GM12878 (cell line): ENCODE results near the gene LARP4. TPM values are rescaled to one million over a fixed set of nuclear protein-coding genes. Genes with fewer than 3 reads are reported as not detected.

ENCODE experiments used
- BCL11A ChIP-seq: IDR thresholded peaks from 2 replicates; pipeline ENCODE4 v1.6.1; 2011; ENCODE audit warnings: low read depth, low read length
- BHLHE40 ChIP-seq, 2 experiments: fragments of 450-650 bp in 1 of 2; IDR thresholded peaks; 2 replicates each; pipeline ENCODE4 v1.6.1; 2011 to 2017; ENCODE audit warnings: low read depth in 2 of 2, borderline replicate concordance in 1 of 2, improper control_type of control experiment in 1 of 2, low read length in 1 of 2, mild to moderate bottlenecking in 1 of 2
- BRCA1 ChIP-seq: IDR thresholded peaks from 2 replicates; pipeline ENCODE4 v1.6.1; 2011; ENCODE audit warnings: low read depth, low read length, improper control_type of control experiment
- ESRRA ChIP-seq: IDR thresholded peaks from 2 replicates; pipeline ENCODE4 v1.6.1; 2012; ENCODE audit warnings: mild to moderate bottlenecking, low read length, improper control_type of control experiment
- FOXK2 ChIP-seq: fragments of 450-650 bp; IDR thresholded peaks from 2 replicates; pipeline ENCODE4 v1.6.1; 2017; ENCODE audit warnings: mild to moderate bottlenecking, moderate library complexity
- HCFC1 ChIP-seq: fragments of 150-350 bp; IDR thresholded peaks from 2 replicates; pipeline ENCODE4 v1.6.1; 2014; ENCODE audit warnings: low read length
- MTA2 ChIP-seq: fragments of 450-650 bp; IDR thresholded peaks from 2 replicates; pipeline ENCODE4 v1.6.1; 2016; ENCODE audit warnings: low read depth, mild to moderate bottlenecking, moderate library complexity
- MYC ChIP-seq: IDR thresholded peaks from 2 replicates; pipeline ENCODE4 v1.6.1; 2011; ENCODE audit warnings: mild to moderate bottlenecking, low read length, moderate library complexity, inconsistent platforms; ENCODE audit not compliant: insufficient read depth, insufficient replicate concordance, insufficient read length, severe bottlenecking
- PAX5 ChIP-seq: IDR thresholded peaks from 2 replicates; pipeline ENCODE4 v1.6.1; 2011; ENCODE audit warnings: low read depth, low read length, borderline replicate concordance
- RAD21 ChIP-seq: IDR thresholded peaks from 2 replicates; pipeline ENCODE4 v1.6.1; 2011; ENCODE audit warnings: mild to moderate bottlenecking, low read depth, low read length, moderate library complexity; ENCODE audit not compliant: insufficient read depth
- RB1 ChIP-seq: fragments of 450-650 bp; formaldehyde crosslinking; IDR thresholded peaks from 2 replicates; pipeline ENCODE4 v1.6.1; 2017; ENCODE audit warnings: mild to moderate bottlenecking, borderline replicate concordance
- RFX5 ChIP-seq: IDR thresholded peaks from 2 replicates; pipeline ENCODE4 v1.6.1; 2011; ENCODE audit warnings: low read depth, low read length, improper control_type of control experiment
- SMAD1 ChIP-seq: fragments of 450-650 bp; IDR thresholded peaks from 2 replicates; pipeline ENCODE4 v1.6.1; 2018; ENCODE audit warnings: mild to moderate bottlenecking, low read depth; ENCODE audit not compliant: partially characterized antibody
- SMARCA5 ChIP-seq: fragments of 450-650 bp; IDR thresholded peaks from 2 replicates; pipeline ENCODE4 v1.6.1; 2017; ENCODE audit warnings: mild to moderate bottlenecking
- polyA plus RNA-seq, 11 experiments: library from polyadenylated mRNA; depleted of rRNA in 4 of 11; unstranded in 6 of 11; stranded (reverse) in 5 of 11; fragments of >200 nt; fragmentation: Nextera tagmentation in 4 of 11; fragmentation: Illumina TruSeq in 1 of 11; extraction: Ambion mirVana in 4 of 11; extraction: Trizol in 1 of 11; gene quantifications; 1 replicate in 1 of 11; 2 replicates in 10 of 11; pipeline versions ENCODE4 v1.2.1 to v1.2.3, GENCODE V29; 2011 to 2016; ENCODE audit warnings: inconsistent platforms in 2 of 11, missing spikeins in 2 of 11, low read depth in 1 of 11
- total RNA-seq, 4 experiments: library from RNA; depleted of rRNA in 3 of 4; stranded (reverse); fragments of >200 nt in 3 of 4; fragmentation: Illumina TruSeq in 1 of 4; extraction: Trizol in 1 of 4; gene quantifications; 2 replicates each; pipeline versions ENCODE4 v1.2.1 to v1.2.3, GENCODE V29; 2013 to 2021
- TF ChIP-seq, protein P1 (sequence below): IDR thresholded peaks from 2 replicates; pipeline ENCODE4 v1.6.1; 2012; ENCODE audit warnings: low read depth, low read length, improper control_type of control experiment
- TF ChIP-seq, protein P2 (sequence below): fragments of 450-650 bp; formaldehyde crosslinking; IDR thresholded peaks from 2 replicates; pipeline ENCODE4 v1.5.0; 2022; ENCODE audit warnings: mild to moderate bottlenecking, missing genetic modification characterization
- TF ChIP-seq, protein P3 (sequence below): fragments of 450-650 bp; IDR thresholded peaks from 2 replicates; pipeline ENCODE4 v1.6.1; 2017; ENCODE audit warnings: borderline replicate concordance
- TF ChIP-seq, protein P4 (sequence below): IDR thresholded peaks from 2 replicates; pipeline ENCODE4 v1.6.1; 2012; ENCODE audit warnings: improper control_type of control experiment, low read depth, low read length; ENCODE audit not compliant: insufficient replicate concordance

LARP4 gene
- total and polyA plus RNA-seq, 10 of the 15 experiments (the other 5 are each of a cell fraction or from before 2014, with no cell fraction given), result 24.1 to 72.6 (median 35.6) TPM

DNA sequence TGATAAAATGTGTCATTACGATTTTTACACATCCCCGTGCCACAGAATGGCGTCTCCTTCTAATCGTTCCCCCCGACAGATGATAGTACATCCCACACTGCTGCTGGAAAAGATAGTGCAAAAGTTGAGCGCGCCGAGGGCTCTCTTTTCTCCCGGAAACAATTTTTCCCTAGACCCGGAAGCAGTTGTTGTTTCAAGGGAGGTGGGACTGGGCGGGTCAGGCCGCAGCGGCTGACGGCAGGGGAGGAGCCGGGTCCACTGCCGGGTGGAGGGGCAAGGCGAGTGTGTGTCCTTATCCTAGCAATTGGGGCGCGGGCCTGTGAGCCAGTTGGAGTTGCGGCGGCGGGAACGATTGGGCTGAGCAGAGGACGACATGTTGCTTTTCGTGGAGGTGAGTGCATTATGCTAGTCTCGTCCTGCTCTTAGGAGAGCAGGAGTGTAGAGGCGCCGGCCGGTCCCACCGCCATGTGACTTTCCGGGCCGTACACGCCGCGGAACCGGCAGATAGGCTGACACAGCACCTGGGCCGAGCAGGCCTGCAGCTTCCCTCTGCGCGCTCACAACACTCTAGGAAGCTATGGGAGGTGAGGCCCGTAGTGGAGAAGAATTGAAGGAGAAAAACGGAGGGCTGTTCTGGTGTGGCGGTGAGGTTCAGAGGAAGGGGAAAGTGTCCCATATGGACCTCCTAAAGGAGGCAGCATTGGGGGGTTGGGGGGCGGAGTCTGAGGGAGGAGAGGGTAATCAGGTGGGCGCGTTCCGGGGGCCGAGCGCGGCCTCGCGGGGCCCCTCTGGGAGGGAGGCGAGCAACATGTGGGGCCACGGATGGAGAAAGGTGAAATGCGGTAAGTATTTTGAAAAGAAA lies at the start of gene LARP4 (continued):
- no peak for TF ChIP-seq RAD21
- TF ChIP-seq BHLHE40 (IDR thresholded peaks at IDR 0.05; ENCODE audit: borderline replicate concordance in 1 of 2, low read depth in 2 of 2, low read length in 1 of 2), result no peak; a peak in 3 of 4 replicates
- no peak for TF ChIP-seq PAX5
- peak; percentile 52 for TF ChIP-seq HCFC1
- no peak for TF ChIP-seq SMARCA5
- TF ChIP-seq FOXK2, result no peak
- no peak for TF ChIP-seq SMAD1
- TF ChIP-seq, protein P1, sequence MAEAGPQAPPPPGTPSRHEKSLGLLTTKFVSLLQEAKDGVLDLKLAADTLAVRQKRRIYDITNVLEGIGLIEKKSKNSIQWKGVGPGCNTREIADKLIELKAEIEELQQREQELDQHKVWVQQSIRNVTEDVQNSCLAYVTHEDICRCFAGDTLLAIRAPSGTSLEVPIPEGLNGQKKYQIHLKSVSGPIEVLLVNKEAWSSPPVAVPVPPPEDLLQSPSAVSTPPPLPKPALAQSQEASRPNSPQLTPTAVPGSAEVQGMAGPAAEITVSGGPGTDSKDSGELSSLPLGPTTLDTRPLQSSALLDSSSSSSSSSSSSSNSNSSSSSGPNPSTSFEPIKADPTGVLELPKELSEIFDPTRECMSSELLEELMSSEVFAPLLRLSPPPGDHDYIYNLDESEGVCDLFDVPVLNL, result peak; percentile 43; the same call in 1 of the 2 replicates
- peak; percentile 86 for TF ChIP-seq MTA2
- TF ChIP-seq, protein P2, sequence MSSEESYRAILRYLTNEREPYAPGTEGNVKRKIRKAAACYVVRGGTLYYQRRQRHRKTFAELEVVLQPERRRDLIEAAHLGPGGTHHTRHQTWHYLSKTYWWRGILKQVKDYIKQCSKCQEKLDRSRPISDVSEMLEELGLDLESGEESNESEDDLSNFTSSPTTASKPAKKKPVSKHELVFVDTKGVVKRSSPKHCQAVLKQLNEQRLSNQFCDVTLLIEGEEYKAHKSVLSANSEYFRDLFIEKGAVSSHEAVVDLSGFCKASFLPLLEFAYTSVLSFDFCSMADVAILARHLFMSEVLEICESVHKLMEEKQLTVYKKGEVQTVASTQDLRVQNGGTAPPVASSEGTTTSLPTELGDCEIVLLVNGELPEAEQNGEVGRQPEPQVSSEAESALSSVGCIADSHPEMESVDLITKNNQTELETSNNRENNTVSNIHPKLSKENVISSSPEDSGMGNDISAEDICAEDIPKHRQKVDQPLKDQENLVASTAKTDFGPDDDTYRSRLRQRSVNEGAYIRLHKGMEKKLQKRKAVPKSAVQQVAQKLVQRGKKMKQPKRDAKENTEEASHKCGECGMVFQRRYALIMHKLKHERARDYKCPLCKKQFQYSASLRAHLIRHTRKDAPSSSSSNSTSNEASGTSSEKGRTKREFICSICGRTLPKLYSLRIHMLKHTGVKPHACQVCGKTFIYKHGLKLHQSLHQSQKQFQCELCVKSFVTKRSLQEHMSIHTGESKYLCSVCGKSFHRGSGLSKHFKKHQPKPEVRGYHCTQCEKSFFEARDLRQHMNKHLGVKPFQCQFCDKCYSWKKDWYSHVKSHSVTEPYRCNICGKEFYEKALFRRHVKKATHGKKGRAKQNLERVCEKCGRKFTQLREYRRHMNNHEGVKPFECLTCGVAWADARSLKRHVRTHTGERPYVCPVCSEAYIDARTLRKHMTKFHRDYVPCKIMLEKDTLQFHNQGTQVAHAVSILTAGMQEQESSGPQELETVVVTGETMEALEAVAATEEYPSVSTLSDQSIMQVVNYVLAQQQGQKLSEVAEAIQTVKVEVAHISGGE (CRISPR knock-in tag), result 0 out of 2 replicates have a peak, but pooled peaks have one; percentile 43
- peak; percentile 55; the same call in 1 of the 2 replicates for TF ChIP-seq RB1
- TF ChIP-seq, protein P3, sequence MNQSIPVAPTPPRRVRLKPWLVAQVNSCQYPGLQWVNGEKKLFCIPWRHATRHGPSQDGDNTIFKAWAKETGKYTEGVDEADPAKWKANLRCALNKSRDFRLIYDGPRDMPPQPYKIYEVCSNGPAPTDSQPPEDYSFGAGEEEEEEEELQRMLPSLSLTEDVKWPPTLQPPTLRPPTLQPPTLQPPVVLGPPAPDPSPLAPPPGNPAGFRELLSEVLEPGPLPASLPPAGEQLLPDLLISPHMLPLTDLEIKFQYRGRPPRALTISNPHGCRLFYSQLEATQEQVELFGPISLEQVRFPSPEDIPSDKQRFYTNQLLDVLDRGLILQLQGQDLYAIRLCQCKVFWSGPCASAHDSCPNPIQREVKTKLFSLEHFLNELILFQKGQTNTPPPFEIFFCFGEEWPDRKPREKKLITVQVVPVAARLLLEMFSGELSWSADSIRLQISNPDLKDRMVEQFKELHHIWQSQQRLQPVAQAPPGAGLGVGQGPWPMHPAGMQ, result no peak
- TF ChIP-seq ESRRA, result 0 out of 2 replicates have a peak, but pooled peaks have one; percentile 15
- TF ChIP-seq, protein P4, sequence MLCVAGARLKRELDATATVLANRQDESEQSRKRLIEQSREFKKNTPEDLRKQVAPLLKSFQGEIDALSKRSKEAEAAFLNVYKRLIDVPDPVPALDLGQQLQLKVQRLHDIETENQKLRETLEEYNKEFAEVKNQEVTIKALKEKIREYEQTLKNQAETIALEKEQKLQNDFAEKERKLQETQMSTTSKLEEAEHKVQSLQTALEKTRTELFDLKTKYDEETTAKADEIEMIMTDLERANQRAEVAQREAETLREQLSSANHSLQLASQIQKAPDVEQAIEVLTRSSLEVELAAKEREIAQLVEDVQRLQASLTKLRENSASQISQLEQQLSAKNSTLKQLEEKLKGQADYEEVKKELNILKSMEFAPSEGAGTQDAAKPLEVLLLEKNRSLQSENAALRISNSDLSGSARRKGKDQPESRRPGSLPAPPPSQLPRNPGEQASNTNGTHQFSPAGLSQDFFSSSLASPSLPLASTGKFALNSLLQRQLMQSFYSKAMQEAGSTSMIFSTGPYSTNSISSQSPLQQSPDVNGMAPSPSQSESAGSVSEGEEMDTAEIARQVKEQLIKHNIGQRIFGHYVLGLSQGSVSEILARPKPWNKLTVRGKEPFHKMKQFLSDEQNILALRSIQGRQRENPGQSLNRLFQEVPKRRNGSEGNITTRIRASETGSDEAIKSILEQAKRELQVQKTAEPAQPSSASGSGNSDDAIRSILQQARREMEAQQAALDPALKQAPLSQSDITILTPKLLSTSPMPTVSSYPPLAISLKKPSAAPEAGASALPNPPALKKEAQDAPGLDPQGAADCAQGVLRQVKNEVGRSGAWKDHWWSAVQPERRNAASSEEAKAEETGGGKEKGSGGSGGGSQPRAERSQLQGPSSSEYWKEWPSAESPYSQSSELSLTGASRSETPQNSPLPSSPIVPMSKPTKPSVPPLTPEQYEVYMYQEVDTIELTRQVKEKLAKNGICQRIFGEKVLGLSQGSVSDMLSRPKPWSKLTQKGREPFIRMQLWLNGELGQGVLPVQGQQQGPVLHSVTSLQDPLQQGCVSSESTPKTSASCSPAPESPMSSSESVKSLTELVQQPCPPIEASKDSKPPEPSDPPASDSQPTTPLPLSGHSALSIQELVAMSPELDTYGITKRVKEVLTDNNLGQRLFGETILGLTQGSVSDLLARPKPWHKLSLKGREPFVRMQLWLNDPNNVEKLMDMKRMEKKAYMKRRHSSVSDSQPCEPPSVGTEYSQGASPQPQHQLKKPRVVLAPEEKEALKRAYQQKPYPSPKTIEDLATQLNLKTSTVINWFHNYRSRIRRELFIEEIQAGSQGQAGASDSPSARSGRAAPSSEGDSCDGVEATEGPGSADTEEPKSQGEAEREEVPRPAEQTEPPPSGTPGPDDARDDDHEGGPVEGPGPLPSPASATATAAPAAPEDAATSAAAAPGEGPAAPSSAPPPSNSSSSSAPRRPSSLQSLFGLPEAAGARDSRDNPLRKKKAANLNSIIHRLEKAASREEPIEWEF, result no peak
- no peak for TF ChIP-seq BRCA1
- TF ChIP-seq RFX5, result no peak
- TF ChIP-seq BCL11A, result no peak
- peak; percentile 81 for TF ChIP-seq MYC
